Embryonic facial prominence (tissue), 1 donor: ENCODE data around the gene EFCC1.

Source experiments
- DNase-seq: peaks from one replicate; pipeline ENCODE4 v3.0.0-alpha.2; 2016; ENCODE audit errors: extremely low spot score

EFCC1 gene

GRCh38 chr3:129014793-129015345 is 13.8 kb downstream of the EFCC1 start:
- no peak for DNase-seq

GRCh38 chr3:129015388-129016105 is 14.4 kb downstream of the EFCC1 start:
- DNase-seq: no peak

GRCh38 chr3:129016356-129016719 is 15.2 kb downstream of the EFCC1 start:
- DNase-seq: no peak

- DNase-seq: no peak
Measured at GRCh38 chr3:129016720-129017483, 15.8 kb downstream of the EFCC1 start.

GRCh38 chr3:129017484-129017899 is 16.4 kb downstream of the EFCC1 start:
- DNase-seq: no peak

GRCh38 chr3:129018271-129018670 is 17.2 kb downstream of the EFCC1 start:
- no peak for DNase-seq

GRCh38 chr3:129018751-129019150 is 17.6 kb downstream of the EFCC1 start:
- DNase-seq: no peak

GRCh38 chr3:129019266-129019665 is 18.2 kb downstream of the EFCC1 start:
- DNase-seq: no peak

- no peak for DNase-seq
Measured at GRCh38 chr3:129020691-129021090, 19.6 kb downstream of the EFCC1 start.

- no peak for DNase-seq
Measured at GRCh38 chr3:129021140-129021551, 20.0 kb downstream of the EFCC1 start.

GRCh38 chr3:129022114-129023007 is 21.3 kb downstream of the EFCC1 start:
- DNase-seq: no peak

GRCh38 chr3:129023008-129023358 is 21.9 kb downstream of the EFCC1 start:
- DNase-seq: no peak

GRCh38 chr3:129023909-129024308 is 22.8 kb downstream of the EFCC1 start:
- DNase-seq: no peak

GRCh38 chr3:129025108-129025507 is 24.0 kb downstream of the EFCC1 start:
- DNase-seq: no peak

GRCh38 chr3:129025691-129026435 is 24.8 kb downstream of the EFCC1 start:
- DNase-seq: no peak

- peak; percentile 34 for DNase-seq
Measured at GRCh38 chr3:129026728-129027543, 25.8 kb downstream of the EFCC1 start.

- no peak for DNase-seq
Measured at GRCh38 chr3:129027544-129027880, 26.4 kb downstream of the EFCC1 start.

GRCh38 chr3:129028866-129029265 is 27.8 kb downstream of the EFCC1 start:
- no peak for DNase-seq

- DNase-seq: no peak
Measured at GRCh38 chr3:129030611-129031010, 29.5 kb downstream of the EFCC1 start.

GRCh38 chr3:129031476-129032215 is 30.5 kb downstream of the EFCC1 start:
- no peak for DNase-seq
